ENCODE results near the gene OTOG. TPM values are rescaled to one million over a fixed set of nuclear protein-coding genes. Genes with fewer than 3 reads are reported as not detected.

The OTOG gene
- total and polyA plus RNA-seq, 2 experiments from 2014 or later: not detected

DNA sequence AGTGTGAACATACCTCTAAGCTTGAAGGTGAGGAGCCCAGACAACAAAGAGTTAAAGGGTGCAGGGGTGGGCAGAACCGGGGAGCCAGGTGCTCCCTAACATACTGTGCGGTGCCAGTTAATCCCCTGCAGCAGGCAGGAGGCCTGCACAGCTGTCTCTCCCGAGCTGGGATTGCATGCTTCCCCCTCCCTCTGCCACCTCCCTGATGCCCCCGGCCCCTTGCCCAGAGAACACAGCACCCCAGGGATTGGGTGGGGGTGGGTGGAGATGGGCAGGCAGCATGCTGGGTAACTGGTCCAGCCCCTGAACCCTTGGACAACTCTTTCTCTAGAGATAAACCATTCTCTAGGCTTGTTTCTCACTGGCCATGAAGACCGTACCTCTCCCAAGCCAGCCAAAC lies 104.6 kb downstream of the OTOG start:
- H3K27me3 ChIP-seq (replicated peaks; ENCODE audit: insufficient read depth): 0 out of 2 replicates have a peak, but pooled peaks cover 6% of the 10 kb centered on the region
- no peaks in the 10 kb centered on the region for H4K20me1 ChIP-seq (ENCODE audit: insufficient read depth)
- no peak overlapping the region for H3K4me2 ChIP-seq (ENCODE audit: unreplicated experiment)
- H3K9ac ChIP-seq: no peak overlapping the region
- H3K27ac ChIP-seq: no peak overlapping the region
- 11 to 12% methylated on average over 3 to 4 of the region's 5 CpGs for WGBS, 2 experiments (ENCODE audit: low coverage in 1 of 2, low lambda C conversion rate in 2 of 2, missing lambda C conversion rate in 2 of 2)
- H3K9me3 ChIP-seq (ENCODE audit: low read depth): no peaks in the 10 kb centered on the region
- in situ Hi-C loops (cut with MboI): no loop called here
- TF ChIP-seq EZH2phosphoT487 (IDR thresholded peaks at IDR 0.05; ENCODE audit: insufficient read depth, low read depth): no peak
- TF ChIP-seq EZH2 (IDR thresholded peaks at IDR 0.05; ENCODE audit: insufficient read depth, poor library complexity, severe bottlenecking): no peak
- no peaks in the 10 kb centered on the region for H3K4me1 ChIP-seq (ENCODE audit: insufficient read depth)
- H3K9me2 ChIP-seq (ENCODE audit: insufficient read depth): no peaks in the 10 kb centered on the region
- no peak for DNase-seq
- H3F3A ChIP-seq (ENCODE audit: insufficient read depth): no peaks in the 10 kb centered on the region
- no peak overlapping the region for H2AFZ ChIP-seq
- no peaks in the 10 kb centered on the region for H3K79me2 ChIP-seq (ENCODE audit: insufficient read depth)
- no peaks in the 10 kb centered on the region for H3K36me3 ChIP-seq (ENCODE audit: low read depth)
- no peak overlapping the region for H3K4me3 ChIP-seq

DNA sequence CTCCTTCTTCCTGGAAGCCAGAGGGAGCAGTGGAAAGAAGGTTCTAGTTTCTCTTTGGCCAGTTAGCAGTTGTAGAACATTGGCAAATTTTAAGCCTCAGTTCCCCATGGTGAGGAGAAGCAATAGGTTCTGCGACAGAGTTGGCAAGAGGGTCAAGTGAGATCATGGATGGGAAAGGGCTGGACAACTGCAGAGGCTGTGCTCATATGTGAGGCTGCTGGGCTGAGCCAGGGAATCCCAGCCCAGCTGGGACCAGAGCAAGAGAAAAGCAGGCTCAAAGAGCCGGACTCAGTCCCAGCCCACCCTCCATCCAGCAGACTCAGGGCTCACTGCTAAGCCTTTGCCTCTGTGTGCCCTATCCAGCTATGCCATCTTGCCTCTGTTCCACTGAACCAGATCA lies 105.5 kb downstream of the OTOG start:
- TF ChIP-seq EZH2 (IDR thresholded peaks at IDR 0.05; ENCODE audit: insufficient read depth, poor library complexity, severe bottlenecking) (no peak), EZH2phosphoT487 (IDR thresholded peaks at IDR 0.05; ENCODE audit: insufficient read depth, low read depth) (no peak)
- Histone ChIP-seq H3K9me2 (ENCODE audit: insufficient read depth) (no peaks in the 10 kb centered on the region), H3K4me2 (ENCODE audit: unreplicated experiment) (no peak overlapping the region), H3K36me3 (ENCODE audit: low read depth) (no peaks in the 10 kb centered on the region), H3K79me2 (ENCODE audit: insufficient read depth) (no peaks in the 10 kb centered on the region), H3K4me1 (ENCODE audit: insufficient read depth) (no peaks in the 10 kb centered on the region), H3F3A (ENCODE audit: insufficient read depth) (no peaks in the 10 kb centered on the region), H3K27ac (no peak overlapping the region), H4K20me1 (ENCODE audit: insufficient read depth) (no peaks in the 10 kb centered on the region), H2AFZ (no peak overlapping the region), H3K9me3 (ENCODE audit: low read depth) (no peaks in the 10 kb centered on the region), H3K4me3 (no peak overlapping the region), H3K27me3 (replicated peaks; ENCODE audit: insufficient read depth) (0 out of 2 replicates have a peak, but pooled peaks cover 6% of the 10 kb centered on the region), H3K9ac (no peak overlapping the region)
- no peak for DNase-seq
- 11 to 17% methylated on average over 2 of the region's 2 CpGs for WGBS, 2 experiments (ENCODE audit: low coverage in 1 of 2, low lambda C conversion rate in 2 of 2, missing lambda C conversion rate in 2 of 2)
- in situ Hi-C loops (cut with MboI): no loop called here

DNA sequence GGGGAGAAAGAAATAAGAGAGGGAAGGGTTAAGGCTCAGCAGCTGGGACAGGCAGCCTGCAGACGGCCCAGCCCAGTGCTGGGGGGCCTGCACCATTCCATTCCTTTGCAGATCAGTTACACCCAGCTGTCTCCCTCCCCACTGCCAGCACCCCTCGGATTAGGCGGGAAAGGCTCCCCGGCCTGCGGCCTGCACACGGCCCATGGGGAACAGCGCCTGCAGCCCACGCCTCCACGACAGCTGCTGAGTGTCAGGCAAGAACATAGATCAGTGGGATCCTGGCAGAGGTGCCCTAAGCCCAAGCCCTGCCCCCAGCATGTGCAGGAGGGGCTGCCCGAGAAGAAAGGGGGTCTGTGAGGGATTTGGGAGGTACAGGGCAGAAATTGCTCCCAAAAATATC lies 106.6 kb downstream of the OTOG start:
- H3K27ac ChIP-seq: no peak overlapping the region
- no peak for DNase-seq
- WGBS, 2 experiments (ENCODE audit: low coverage in 1 of 2, low lambda C conversion rate in 2 of 2, missing lambda C conversion rate in 2 of 2): 10 to 13% methylated on average over 10 of the region's 10 CpGs
- H3F3A ChIP-seq (ENCODE audit: insufficient read depth): no peaks in the 10 kb centered on the region
- TF ChIP-seq EZH2phosphoT487 (IDR thresholded peaks at IDR 0.05; ENCODE audit: insufficient read depth, low read depth) (no peak), EZH2 (IDR thresholded peaks at IDR 0.05; ENCODE audit: insufficient read depth, poor library complexity, severe bottlenecking) (no peak)
- H3K9me2 ChIP-seq (ENCODE audit: insufficient read depth): peaks cover 5% of the 10 kb centered on the region; the same call in 1 of the 2 replicates
- no peaks in the 10 kb centered on the region for H3K4me1 ChIP-seq (ENCODE audit: insufficient read depth)
- H3K36me3 ChIP-seq (ENCODE audit: low read depth): no peaks in the 10 kb centered on the region
- no peak overlapping the region for H3K4me3 ChIP-seq
- in situ Hi-C loops (cut with MboI): no loop called here
- no peak overlapping the region for H2AFZ ChIP-seq
- no peak overlapping the region for H3K9ac ChIP-seq
- no peaks in the 10 kb centered on the region for H3K9me3 ChIP-seq (ENCODE audit: low read depth)
- no peaks in the 10 kb centered on the region for H3K27me3 ChIP-seq (replicated peaks; ENCODE audit: insufficient read depth)
- no peaks in the 10 kb centered on the region for H4K20me1 ChIP-seq (ENCODE audit: insufficient read depth)
- H3K79me2 ChIP-seq (ENCODE audit: insufficient read depth): no peaks in the 10 kb centered on the region
- no peak overlapping the region for H3K4me2 ChIP-seq (ENCODE audit: unreplicated experiment)

DNA sequence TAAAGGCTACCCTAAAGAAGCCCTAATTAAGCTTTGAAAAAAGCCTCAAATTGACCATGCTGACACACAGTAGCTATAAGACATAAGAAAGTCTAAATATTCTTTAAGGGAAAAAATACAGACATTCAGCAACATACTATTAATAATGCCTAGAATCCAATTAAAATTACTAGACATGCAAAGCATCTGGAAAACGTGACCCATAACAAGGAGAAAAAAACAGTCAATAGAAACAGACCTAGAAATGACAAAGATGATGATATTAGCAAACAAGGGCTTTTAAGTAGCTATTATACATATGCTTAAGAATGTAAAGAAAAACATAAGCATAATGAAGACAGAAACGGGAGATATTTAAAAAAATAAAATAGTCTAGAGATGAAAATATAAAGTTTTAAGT lies 108.6 kb downstream of the OTOG start:
- H3F3A ChIP-seq (ENCODE audit: insufficient read depth): no peaks in the 10 kb centered on the region
- no peaks in the 10 kb centered on the region for H4K20me1 ChIP-seq (ENCODE audit: insufficient read depth)
- no peak overlapping the region for H3K4me2 ChIP-seq (ENCODE audit: unreplicated experiment)
- TF ChIP-seq EZH2 (IDR thresholded peaks at IDR 0.05; ENCODE audit: insufficient read depth, poor library complexity, severe bottlenecking) (no peak), EZH2phosphoT487 (IDR thresholded peaks at IDR 0.05; ENCODE audit: insufficient read depth, low read depth) (no peak)
- no peaks in the 10 kb centered on the region for H3K36me3 ChIP-seq (ENCODE audit: low read depth)
- no peaks in the 10 kb centered on the region for H3K4me1 ChIP-seq (ENCODE audit: insufficient read depth)
- H3K9me2 ChIP-seq (ENCODE audit: insufficient read depth): peaks cover 5% of the 10 kb centered on the region; the same call in 1 of the 2 replicates
- WGBS, 2 experiments (ENCODE audit: low coverage in 1 of 2, low lambda C conversion rate in 2 of 2, missing lambda C conversion rate in 2 of 2): 11 to 13% methylated on average over 2 of the region's 2 CpGs
- H3K4me3 ChIP-seq: no peak overlapping the region
- H3K9me3 ChIP-seq (ENCODE audit: low read depth): no peaks in the 10 kb centered on the region
- no peak overlapping the region for H2AFZ ChIP-seq
- H3K79me2 ChIP-seq (ENCODE audit: insufficient read depth): no peaks in the 10 kb centered on the region
- in situ Hi-C loops (cut with MboI): no loop called here
- DNase-seq: no peak
- H3K9ac ChIP-seq: no peak overlapping the region
- no peaks in the 10 kb centered on the region for H3K27me3 ChIP-seq (replicated peaks; ENCODE audit: insufficient read depth)
- no peak overlapping the region for H3K27ac ChIP-seq

DNA sequence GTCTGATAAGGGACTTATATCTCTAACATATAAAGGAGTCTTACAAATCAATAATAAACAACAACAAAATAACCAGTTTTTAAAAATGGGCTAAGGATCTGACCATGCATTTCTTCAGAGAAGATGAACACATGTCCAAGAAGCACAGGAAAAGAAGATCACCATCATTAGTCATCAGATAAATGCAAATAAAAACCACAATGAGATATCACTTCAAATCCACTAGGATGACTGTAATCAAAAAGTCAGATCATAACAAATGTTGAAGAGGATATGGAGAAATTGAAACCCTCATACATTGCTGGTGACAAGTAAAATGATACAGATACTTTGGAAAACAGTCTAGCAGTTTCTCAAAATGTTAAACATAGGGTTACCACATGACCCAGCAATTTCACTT lies 111.2 kb downstream of the OTOG start:
- in situ Hi-C loops (cut with MboI): no loop called here
- Histone ChIP-seq H3K36me3 (ENCODE audit: low read depth) (no peaks in the 10 kb centered on the region), H3K9me2 (ENCODE audit: insufficient read depth) (peaks cover 5% of the 10 kb centered on the region; the same call in 1 of the 2 replicates), H4K20me1 (ENCODE audit: insufficient read depth) (no peaks in the 10 kb centered on the region), H3K4me2 (ENCODE audit: unreplicated experiment) (no peak overlapping the region), H3F3A (ENCODE audit: insufficient read depth) (no peaks in the 10 kb centered on the region), H2AFZ (no peak overlapping the region), H3K4me3 (no peak overlapping the region), H3K9me3 (ENCODE audit: low read depth) (no peaks in the 10 kb centered on the region), H3K27me3 (replicated peaks; ENCODE audit: insufficient read depth) (no peaks in the 10 kb centered on the region), H3K27ac (no peak overlapping the region), H3K4me1 (ENCODE audit: insufficient read depth) (no peaks in the 10 kb centered on the region), H3K9ac (no peak overlapping the region), H3K79me2 (ENCODE audit: insufficient read depth) (no peaks in the 10 kb centered on the region)
- no peak for DNase-seq
- TF ChIP-seq EZH2 (IDR thresholded peaks at IDR 0.05; ENCODE audit: insufficient read depth, poor library complexity, severe bottlenecking): no peak

All from GM23248 (cell line).